K562 (cell line): ENCODE measurements around the gene FGFR4. TPM values are rescaled to one million over a fixed set of nuclear protein-coding genes. Genes with fewer than 3 reads are reported as not detected.
A peak's percentile ranks its signal among the peaks of the same experiment; 100 is the strongest.

Experiments used
- ATAC-seq: fragments of 200-7000 bp; cut with Tn5 transposase; 3 replicates; pipeline ENCODE4 v1.9.1; 2020; ENCODE audit warnings: moderate library complexity
- BruUV-seq: library from RNA; stranded (reverse); fragments of 400-500 nt; replicated peaks from 2 replicates; lab custom pipeline; 2021; lab: Mats Ljungman, UMichigan
- CTCF ChIA-PET: fragments of 300-600 bp; formaldehyde crosslinking; extraction: SDS; loops from one replicate; lab custom pipeline; 2021; ENCODE audit warnings: low intra/inter-chr PET ratio; lab: Yijun Ruan, JAX
- POLR2A ChIA-PET: fragments of 300-600, 350-650 bp; sonication (Branson Sonifier 250); formaldehyde crosslinking; extraction: SDS; loops from one replicate; lab custom pipeline; 2021; ENCODE audit warnings: antibody characterized with exemption, inconsistent platforms; lab: Yijun Ruan, JAX
- DNase-seq, 4 experiments: peaks; one replicate each; pipeline versions ENCODE4 v3.0.0 to v3.0.0-alpha.2; 2011 to 2018; ENCODE audit warnings: low spot score in 3 of 4, mixed read lengths in 3 of 4; ENCODE audit errors: extremely low read depth in 1 of 4
- FAIRE-seq: peaks from 2 replicates; lab custom pipeline; 2011; peaks lifted over from hg19 to GRCh38; lab: Jason Lieb, UNC
- H2AFZ ChIP-seq: 2 replicates; pipeline ENCODE4 v1.6.0; 2011; ENCODE audit warnings: low read depth, low read length, control low read depth, inconsistent platforms
- H3K27ac ChIP-seq: fragments of 200-600 bp; 3 replicates; pipeline ENCODE4 v1.8.0; 2011; ENCODE audit warnings: low read depth, mild to moderate bottlenecking, control low read depth, inconsistent platforms, low read length, moderate library complexity, mixed read lengths; ENCODE audit errors: extremely low read depth
- H3K27me3 ChIP-seq, 2 experiments: fragments of 300-600 bp in 1 of 2; 2 replicates in 1 of 2; 3 replicates in 1 of 2; pipeline versions ENCODE4 v1.6.0 to v1.8.0; 2011; ENCODE audit warnings: inconsistent platforms in 2 of 2, low read length in 2 of 2, mild to moderate bottlenecking in 1 of 2, mixed read lengths in 1 of 2, moderate library complexity in 1 of 2; ENCODE audit not compliant: control insufficient read depth in 2 of 2, insufficient read depth in 2 of 2
- H3K36me3 ChIP-seq: fragments of 300-600 bp; 3 replicates; pipeline ENCODE4 v1.8.0; 2011; ENCODE audit warnings: mild to moderate bottlenecking, low read length, inconsistent platforms; ENCODE audit not compliant: control insufficient read depth, insufficient read depth
- H3K4me1 ChIP-seq, 2 experiments: fragments of 200-600 bp in 1 of 2; replicated peaks in 1 of 2; 2 replicates in 1 of 2; 3 replicates in 1 of 2; pipeline versions ENCODE4 v1.5.1 to v1.8.0; 2011; ENCODE audit warnings: inconsistent platforms in 2 of 2, low read length in 2 of 2, mild to moderate bottlenecking in 1 of 2, mixed read lengths in 1 of 2, moderate library complexity in 1 of 2; ENCODE audit not compliant: control insufficient read depth in 2 of 2, insufficient read depth in 2 of 2
- H3K4me2 ChIP-seq: 2 replicates; pipeline ENCODE4 v1.6.1; 2011; ENCODE audit warnings: low read length, control low read depth, inconsistent platforms, mixed read lengths; ENCODE audit not compliant: insufficient read depth
- H3K4me3 ChIP-seq: fragments of 200-600 bp; sonication (generic), shearing (Covaris generic); 2 replicates; pipeline ENCODE4 v1.5.1; 2016; ENCODE audit warnings: control low read depth, inconsistent platforms
- H3K79me2 ChIP-seq: fragments of 200-600 bp; 3 replicates; pipeline ENCODE4 v1.8.0; 2011; ENCODE audit warnings: low read length, inconsistent platforms; ENCODE audit not compliant: control insufficient read depth, insufficient read depth
- H3K9ac ChIP-seq, 2 experiments: 2 replicates each; pipeline versions ENCODE4 v1.6.0 to v1.6.1; 2011; ENCODE audit warnings: low read depth in 2 of 2, low read length in 2 of 2, control low read depth in 1 of 2, inconsistent platforms in 1 of 2, mild to moderate bottlenecking in 1 of 2, mixed read lengths in 1 of 2; ENCODE audit not compliant: insufficient read depth in 1 of 2
- H3K9me1 ChIP-seq: one replicate; pipeline ENCODE4 v1.6.0; 2011; ENCODE audit warnings: inconsistent platforms, mild to moderate bottlenecking, low read length, moderate library complexity; ENCODE audit not compliant: control insufficient read depth, insufficient read depth
- H3K9me3 ChIP-seq: replicated peaks from 2 replicates; pipeline ENCODE4 v1.5.1; 2011; ENCODE audit warnings: low read depth, low read length, inconsistent platforms; ENCODE audit not compliant: control insufficient read depth, insufficient read depth
- H4K20me1 ChIP-seq: replicated peaks from 2 replicates; pipeline ENCODE4 v1.6.1; 2011; ENCODE audit warnings: low read length, inconsistent platforms, mixed read lengths; ENCODE audit not compliant: control insufficient read depth, insufficient read depth
- MITF ChIP-seq: IDR thresholded peaks from 2 replicates; pipeline ENCODE4 v1.6.1; 2014; ENCODE audit warnings: antibody characterized with exemption
- POLR2G ChIP-seq: fragments of 200-400 bp; formaldehyde crosslinking; IDR thresholded peaks from 2 replicates; pipeline ENCODE4 v1.6.1; 2017; ENCODE audit warnings: low read depth, mild to moderate bottlenecking, antibody characterized with exemption, low read length, moderate library complexity
- SMARCB1 ChIP-seq: IDR thresholded peaks from 2 replicates; pipeline ENCODE4 v1.6.1; 2011; ENCODE audit warnings: improper control_type of control experiment, low read depth; ENCODE audit not compliant: insufficient read length
- ZNF24 ChIP-seq: fragments of 450-650 bp; IDR thresholded peaks from 2 replicates; pipeline ENCODE4 v1.6.1; 2016
- WGBS: fragments of 100-300 bp; shearing (Covaris generic); methylation state at CpG from one replicate; pipeline ENCODE4 v1.1.6; 2016; ENCODE audit warnings: low coverage, mixed read lengths; ENCODE audit not compliant: insufficient coverage; ENCODE audit errors: missing lambda C conversion rate; 5-methylcytosine and 5-hydroxymethylcytosine counted together
- in situ Hi-C: fragments of 300-500 bp; cut with MboI; formaldehyde crosslinking; loops from 4 replicates; pipeline ENCODE4 v1.15.0; 2018; ENCODE audit warnings: inconsistent platforms, mixed read lengths
- intact Hi-C: fragments of 100-400 bp; cut with micrococcal nuclease; formaldehyde crosslinking; loops from 2 replicates; pipeline ENCODE4 v1.14.2; 2022
- polyA plus RNA-seq, 8 experiments: library from polyadenylated mRNA; depleted of rRNA in 4 of 8; stranded (reverse) in 5 of 8; unstranded in 3 of 8; fragments of >200 nt; fragmentation: Nextera tagmentation in 2 of 8; fragmentation: Illumina TruSeq in 1 of 8; extraction: Ambion mirVana in 2 of 8; extraction: Trizol in 1 of 8; gene quantifications; 2 replicates each; pipeline versions ENCODE4 v1.2.1 to v1.2.3, GENCODE V29; 2011 to 2014; ENCODE audit warnings: inconsistent platforms in 1 of 8, missing spikeins in 1 of 8
- total RNA-seq, 7 experiments: library from RNA; depleted of rRNA in 6 of 7; stranded (reverse); fragments of >200 nt in 6 of 7; fragmentation: Illumina TruSeq in 2 of 7; extraction: Trizol in 2 of 7; gene quantifications; 2 replicates each; pipeline versions ENCODE4 v1.2.1 to v1.2.3, GENCODE V29; 2011 to 2021; ENCODE audit warnings: low replicate concordance in 1 of 7

FGFR4 gene
- total and polyA plus RNA-seq, 9 of the 15 experiments (the other 6 are each of a cell fraction or from before 2014, with no cell fraction given) = 0.76 to 35.4 (median 7.5) TPM

GRCh38 chr5:177098470-177099141, 11.9 kb downstream of the FGFR4 start:
- Histone ChIP-seq H3K9ac (peak overlapping the region in 1 of 2 experiments; percentile 45; a peak in 1 of 4 replicates), H3K4me3 (no peak overlapping the region), H4K20me1 (no peaks in the 10 kb centered on the region), H3K27me3 (peaks cover 3 to 5% of the 10 kb centered on the region in 2 experiments; a peak in 3 of 5 replicates), H3K36me3 (no peaks in the 10 kb centered on the region), H3K4me1 (peaks cover 0 to 41% of the 10 kb centered on the region in 2 experiments; a peak in 2 of 5 replicates), H3K27ac (no peak overlapping the region), H3K79me2 (no peaks in the 10 kb centered on the region), H3K9me1 (no peaks in the 10 kb centered on the region), H3K9me3 (no peaks in the 10 kb centered on the region), H3K4me2 (no peak overlapping the region), H2AFZ (no peak overlapping the region)
- intact Hi-C loops (loop anchor here (5.0 kb wide), 1 partner anchor 281 kb away; no protein-coding TSS in a partner anchor), in situ Hi-C loops (no loop called here)
- no peak for TF ChIP-seq ZNF24
- no peak for TF ChIP-seq SMARCB1
- peak; percentile 29; the same call in 1 of the 2 replicates for TF ChIP-seq POLR2G
- no peak for TF ChIP-seq MITF
- POLR2A ChIA-PET = interaction anchor here (1.1 to 1.4 kb wide), 4 partner anchors 9 to 422 kb away, joined by 3 to 6 read pairs (median 4); no protein-coding TSS in a partner anchor
- FAIRE-seq (no peak), DNase-seq (no peak), ATAC-seq (no peak; the same call in 1 of the 3 replicates)
- CTCF ChIA-PET = no interaction called here
- BruUV-seq = no TSS peak
- 56% methylated on average over 10 of the region's 18 CpGs for WGBS
